T-helper 17 cell (primary cell): ENCODE results near the gene CADM3. TPM values are rescaled to one million over a fixed set of nuclear protein-coding genes. Genes with fewer than 3 reads are reported as not detected.

Experiments used
- ATAC-seq: fragments of 150-1000 bp; cut with Tn5 transposase; 2 replicates; pipeline ENCODE4 v1.10.0; 2021; ENCODE audit warnings: mild to moderate bottlenecking, moderate library complexity
- DNase-seq, 3 donors: peaks; one replicate each; pipeline versions ENCODE4 v3.0.0 to v3.0.0-alpha.2; 2020 to 2021
- H3K9me3 ChIP-seq: one replicate; pipeline ENCODE4 v1.7.0; 2013; ENCODE audit warnings: low read length, mild to moderate bottlenecking; ENCODE audit not compliant: control insufficient read depth, poor library complexity, severe bottlenecking
- H3K27ac Mint-ChIP-seq: one replicate; pipeline ENCODE4 v1.8.0; 2022; ENCODE audit warnings: mild to moderate bottlenecking, moderate library complexity, mixed read lengths
- H3K27me3 Mint-ChIP-seq: one replicate; pipeline ENCODE4 v1.8.0; 2022; ENCODE audit warnings: mixed read lengths
- H3K36me3 Mint-ChIP-seq: one replicate; pipeline ENCODE4 v1.8.0; 2022; ENCODE audit warnings: low read depth, mixed read lengths
- H3K4me1 Mint-ChIP-seq: one replicate; pipeline ENCODE4 v1.8.0; 2022; ENCODE audit warnings: mild to moderate bottlenecking, mixed read lengths
- H3K4me3 Mint-ChIP-seq: one replicate; pipeline ENCODE4 v1.8.0; 2022; ENCODE audit warnings: mild to moderate bottlenecking, moderate library complexity, mixed read lengths
- total RNA-seq, 4 donors: library from RNA in 2 of 4; stranded (reverse) in 2 of 4; gene quantifications; one replicate each; pipeline ENCODE4 v1.2.3 and lab custom pipeline; 2022 to 2026

Gene CADM3
- total RNA-seq (not detected), total RNA-seq (lab: John Stamatoyannopoulos, UW) (0 reads per million in 2 donors)

- no peaks in the 10 kb centered on the region for H3K9me3 ChIP-seq
- Mint-ChIP-seq H3K27ac (no peak within 1 kb of the TSS), H3K36me3 (peaks cover 15% of the 10 kb centered on the region), H3K27me3 (peaks cover 83% of the 10 kb centered on the region), H3K4me3 (peak within 1 kb of the TSS; percentile 47), H3K4me1 (peaks cover 6% of the 10 kb centered on the region)
- DNase-seq (no peak), ATAC-seq (no peak)
Observed at GRCh38 chr1:159171254-159171687, at the start of gene CADM3. CADM3 (plus strand) TSS chr1:159171615; CDS start chr1:159171766, 151 bp downstream.

GRCh38 chr1:159122005-159122621 is 49.3 kb upstream of the CADM3 start:
- ATAC-seq: no peak
- no peak overlapping the region for H3K4me3 Mint-ChIP-seq
- no peaks in the 10 kb centered on the region for H3K9me3 ChIP-seq
- DNase-seq: no peak
- no peaks in the 10 kb centered on the region for H3K36me3 Mint-ChIP-seq
- H3K27ac Mint-ChIP-seq: no peak overlapping the region
- peaks cover 30% of the 10 kb centered on the region for H3K27me3 Mint-ChIP-seq
- no peaks in the 10 kb centered on the region for H3K4me1 Mint-ChIP-seq

GRCh38 chr1:159123587-159123986 is 47.8 kb upstream of the CADM3 start:
- Mint-ChIP-seq H3K4me1 (no peaks in the 10 kb centered on the region), H3K36me3 (no peaks in the 10 kb centered on the region), H3K4me3 (no peak overlapping the region), H3K27ac (no peak overlapping the region), H3K27me3 (peaks cover 29% of the 10 kb centered on the region)
- no peaks in the 10 kb centered on the region for H3K9me3 ChIP-seq
- ATAC-seq (no peak), DNase-seq (no peak)

GRCh38 chr1:159132271-159132881 is 39.0 kb upstream of the CADM3 start:
- H3K36me3 Mint-ChIP-seq: peaks cover 3% of the 10 kb centered on the region
- peak; percentile 58 for ATAC-seq

GRCh38 chr1:159140474-159140873 is 30.9 kb upstream of the CADM3 start:
- H3K9me3 ChIP-seq: no peaks in the 10 kb centered on the region
- ATAC-seq (no peak), DNase-seq (no peak)
- Mint-ChIP-seq H3K27ac (no peak overlapping the region), H3K36me3 (peaks cover 5% of the 10 kb centered on the region), H3K27me3 (peaks cover 28% of the 10 kb centered on the region), H3K4me1 (peaks cover 2% of the 10 kb centered on the region), H3K4me3 (no peak overlapping the region)

More at GRCh38 chr1:159132271-159132881, 39.0 kb upstream of the CADM3 start:
- Mint-ChIP-seq H3K27me3 (peaks cover 7% of the 10 kb centered on the region), H3K4me1 (no peaks in the 10 kb centered on the region), H3K27ac (no peak overlapping the region), H3K4me3 (no peak overlapping the region)
- peak; percentile 41 to 59 (median 42) for DNase-seq
- H3K9me3 ChIP-seq: no peaks in the 10 kb centered on the region

GRCh38 chr1:159141584-159142390 is 29.6 kb upstream of the CADM3 start:
- DNase-seq: no peak
- Mint-ChIP-seq H3K4me3 (no peak overlapping the region), H3K4me1 (peaks cover 2% of the 10 kb centered on the region), H3K27ac (no peak overlapping the region), H3K36me3 (peaks cover 5% of the 10 kb centered on the region), H3K27me3 (peaks cover 26% of the 10 kb centered on the region)
- no peaks in the 10 kb centered on the region for H3K9me3 ChIP-seq
- ATAC-seq: no peak

- Mint-ChIP-seq H3K27ac (no peak overlapping the region), H3K4me1 (peaks cover 2% of the 10 kb centered on the region), H3K27me3 (peaks cover 21% of the 10 kb centered on the region), H3K36me3 (peaks cover 2% of the 10 kb centered on the region), H3K4me3 (no peak overlapping the region)
- H3K9me3 ChIP-seq: no peaks in the 10 kb centered on the region
- no peak for ATAC-seq
- no peak for DNase-seq
Observed at GRCh38 chr1:159142391-159142663, 29.1 kb upstream of the CADM3 start.

GRCh38 chr1:159142726-159143510 is 28.5 kb upstream of the CADM3 start:
- no peak for DNase-seq
- H3K9me3 ChIP-seq: no peaks in the 10 kb centered on the region
- ATAC-seq: no peak
- Mint-ChIP-seq H3K27ac (no peak overlapping the region), H3K27me3 (peaks cover 15% of the 10 kb centered on the region), H3K4me3 (no peak overlapping the region), H3K4me1 (peaks cover 2% of the 10 kb centered on the region), H3K36me3 (peaks cover 2% of the 10 kb centered on the region)

- H3K27ac Mint-ChIP-seq: no peak overlapping the region
- no peak for DNase-seq
- H3K9me3 ChIP-seq: no peaks in the 10 kb centered on the region
- H3K4me1 Mint-ChIP-seq: peaks cover 2% of the 10 kb centered on the region
- ATAC-seq: no peak
- peaks cover 7% of the 10 kb centered on the region for H3K27me3 Mint-ChIP-seq
- no peak overlapping the region for H3K4me3 Mint-ChIP-seq
- H3K36me3 Mint-ChIP-seq: no peaks in the 10 kb centered on the region
Observed at GRCh38 chr1:159144571-159144970, 26.8 kb upstream of the CADM3 start.

- H3K27ac Mint-ChIP-seq: no peak overlapping the region
- H3K27me3 Mint-ChIP-seq: peaks cover 12% of the 10 kb centered on the region
- H3K4me1 Mint-ChIP-seq: no peaks in the 10 kb centered on the region
- no peaks in the 10 kb centered on the region for H3K36me3 Mint-ChIP-seq
- no peak overlapping the region for H3K4me3 Mint-ChIP-seq
- no peaks in the 10 kb centered on the region for H3K9me3 ChIP-seq
- no peak for ATAC-seq
- no peak for DNase-seq
Observed at GRCh38 chr1:159146980-159147379, 24.4 kb upstream of the CADM3 start.

- Mint-ChIP-seq H3K4me1 (no peaks in the 10 kb centered on the region), H3K36me3 (peaks cover under 1% of the 10 kb centered on the region), H3K27me3 (peaks cover 15% of the 10 kb centered on the region), H3K27ac (no peak overlapping the region), H3K4me3 (no peak overlapping the region)
- ATAC-seq (no peak), DNase-seq (no peak)
- H3K9me3 ChIP-seq: no peaks in the 10 kb centered on the region
Observed at GRCh38 chr1:159152031-159152430, 19.4 kb upstream of the CADM3 start.

GRCh38 chr1:159161001-159161718 is 10.3 kb upstream of the CADM3 start:
- peak; percentile 23 to 35 (median 30) for DNase-seq
- ATAC-seq: peak; percentile 88
- Mint-ChIP-seq H3K27me3 (peaks cover 83% of the 10 kb centered on the region), H3K27ac (peak overlapping the region; percentile 87), H3K36me3 (peaks cover 5% of the 10 kb centered on the region), H3K4me3 (no peak overlapping the region), H3K4me1 (peaks cover 8% of the 10 kb centered on the region)
- H3K9me3 ChIP-seq: no peaks in the 10 kb centered on the region
